Central memory CD8-positive, alpha-beta T cell (primary cell): ENCODE measurements around the gene ASXL2.

ENCODE experiments used
- ATAC-seq: fragments of 150-1000 bp; cut with Tn5 transposase; replicated peaks from 2 replicates; pipeline ENCODE4 v1.10.0; 2022; ENCODE audit warnings: mild to moderate bottlenecking, moderate FRiP score, moderate number of reproducible peaks; ENCODE audit not compliant: poor library complexity, severe bottlenecking; ENCODE audit errors: extremely low read depth
- DNase-seq, 2 donors: peaks; one replicate each; pipeline ENCODE4 v3.0.0; 2021; ENCODE audit warnings: low spot score in 2 of 2
- H3K27ac Mint-ChIP-seq: one replicate; pipeline ENCODE4 v1.8.0; 2022; ENCODE audit warnings: low read depth, mild to moderate bottlenecking, moderate library complexity, mixed read lengths
- H3K27me3 Mint-ChIP-seq: one replicate; pipeline ENCODE4 v1.8.0; 2022; ENCODE audit warnings: mixed read lengths
- H3K36me3 Mint-ChIP-seq: one replicate; pipeline ENCODE4 v1.8.0; 2022; ENCODE audit warnings: mild to moderate bottlenecking, moderate library complexity, mixed read lengths; ENCODE audit not compliant: insufficient read depth
- H3K4me1 Mint-ChIP-seq: one replicate; pipeline ENCODE4 v1.8.0; 2022; ENCODE audit warnings: mixed read lengths
- H3K4me3 Mint-ChIP-seq: one replicate; pipeline ENCODE4 v1.8.0; 2022; ENCODE audit warnings: mild to moderate bottlenecking, moderate library complexity, mixed read lengths
- H3K9me3 Mint-ChIP-seq: one replicate; pipeline ENCODE4 v1.8.0; 2022; ENCODE audit warnings: mixed read lengths

Gene ASXL2

GRCh38 chr2:25806941-25807340 is 71.3 kb downstream of the ASXL2 start:
- Mint-ChIP-seq H3K4me1 (peaks cover 13% of the 10 kb centered on the region), H3K36me3 (peaks cover 22% of the 10 kb centered on the region), H3K27ac (no peak overlapping the region), H3K27me3 (no peaks in the 10 kb centered on the region), H3K4me3 (no peak overlapping the region), H3K9me3 (no peaks in the 10 kb centered on the region)
- DNase-seq (no peak), ATAC-seq (no peak)

GRCh38 chr2:25805987-25806386 is 72.3 kb downstream of the ASXL2 start:
- no peaks in the 10 kb centered on the region for H3K9me3 Mint-ChIP-seq
- DNase-seq (no peak), ATAC-seq (no peak)
- peak overlapping the region; percentile 58 for H3K27ac Mint-ChIP-seq
- peaks cover 22% of the 10 kb centered on the region for H3K36me3 Mint-ChIP-seq
- peaks cover 12% of the 10 kb centered on the region for H3K4me1 Mint-ChIP-seq
- no peaks in the 10 kb centered on the region for H3K27me3 Mint-ChIP-seq
- H3K4me3 Mint-ChIP-seq: no peak overlapping the region

GRCh38 chr2:25804338-25804737 is 73.9 kb downstream of the ASXL2 start:
- Mint-ChIP-seq H3K4me1 (peaks cover 3% of the 10 kb centered on the region), H3K27me3 (no peaks in the 10 kb centered on the region), H3K9me3 (no peaks in the 10 kb centered on the region), H3K27ac (no peak overlapping the region), H3K36me3 (peaks cover 25% of the 10 kb centered on the region), H3K4me3 (no peak overlapping the region)
- DNase-seq (no peak), ATAC-seq (no peak)

- H3K4me1 Mint-ChIP-seq: peaks cover 49% of the 10 kb centered on the region
- no peak overlapping the region for H3K4me3 Mint-ChIP-seq
- peaks cover 21% of the 10 kb centered on the region for H3K36me3 Mint-ChIP-seq
- DNase-seq (no peak), ATAC-seq (no peak)
- no peaks in the 10 kb centered on the region for H3K27me3 Mint-ChIP-seq
- H3K27ac Mint-ChIP-seq: no peak overlapping the region
- no peaks in the 10 kb centered on the region for H3K9me3 Mint-ChIP-seq
Observed at GRCh38 chr2:25799301-25799700, 79.0 kb downstream of the ASXL2 start.

GRCh38 chr2:25797620-25798488 is 80.4 kb downstream of the ASXL2 start:
- no peak for DNase-seq
- Mint-ChIP-seq H3K27ac (peak overlapping the region; percentile 95), H3K4me3 (peak overlapping the region; percentile 10), H3K9me3 (no peaks in the 10 kb centered on the region), H3K36me3 (peaks cover 15% of the 10 kb centered on the region), H3K4me1 (peaks cover 59% of the 10 kb centered on the region), H3K27me3 (no peaks in the 10 kb centered on the region)
- ATAC-seq: no peak

GRCh38 chr2:25794544-25795276 is 83.6 kb downstream of the ASXL2 start:
- Mint-ChIP-seq H3K36me3 (peaks cover 14% of the 10 kb centered on the region), H3K4me1 (peaks cover 80% of the 10 kb centered on the region), H3K9me3 (no peaks in the 10 kb centered on the region), H3K27ac (peak overlapping the region; percentile 95), H3K4me3 (peak overlapping the region; percentile 81), H3K27me3 (no peaks in the 10 kb centered on the region)
- DNase-seq: no peak
- ATAC-seq: peak; percentile 81

GRCh38 chr2:25790074-25790790 is 88.1 kb downstream of the ASXL2 start:
- Mint-ChIP-seq H3K9me3 (no peaks in the 10 kb centered on the region), H3K4me1 (peaks cover 62% of the 10 kb centered on the region), H3K27ac (peak overlapping the region; percentile 55), H3K36me3 (peaks cover 12% of the 10 kb centered on the region), H3K27me3 (no peaks in the 10 kb centered on the region), H3K4me3 (peak overlapping the region; percentile 54)
- DNase-seq (no peak), ATAC-seq (no peak)

GRCh38 chr2:25788457-25788856 is 89.8 kb downstream of the ASXL2 start:
- Mint-ChIP-seq H3K9me3 (no peaks in the 10 kb centered on the region), H3K27ac (peak overlapping the region; percentile 19), H3K36me3 (peaks cover 11% of the 10 kb centered on the region), H3K27me3 (no peaks in the 10 kb centered on the region), H3K4me3 (no peak overlapping the region), H3K4me1 (peaks cover 46% of the 10 kb centered on the region)
- DNase-seq (no peak), ATAC-seq (no peak)

- ATAC-seq (no peak), DNase-seq (no peak)
- H3K27ac Mint-ChIP-seq: no peak overlapping the region
- H3K9me3 Mint-ChIP-seq: no peaks in the 10 kb centered on the region
- peaks cover 42% of the 10 kb centered on the region for H3K4me1 Mint-ChIP-seq
- no peak overlapping the region for H3K4me3 Mint-ChIP-seq
- peaks cover 11% of the 10 kb centered on the region for H3K36me3 Mint-ChIP-seq
- no peaks in the 10 kb centered on the region for H3K27me3 Mint-ChIP-seq
Observed at GRCh38 chr2:25787020-25787419, 91.3 kb downstream of the ASXL2 start.

- DNase-seq (no peak), ATAC-seq (no peak)
- Mint-ChIP-seq H3K27ac (no peak overlapping the region), H3K9me3 (no peaks in the 10 kb centered on the region), H3K27me3 (no peaks in the 10 kb centered on the region), H3K4me1 (peaks cover 20% of the 10 kb centered on the region), H3K36me3 (peaks cover 11% of the 10 kb centered on the region), H3K4me3 (no peak overlapping the region)
Observed at GRCh38 chr2:25784404-25784803, 93.9 kb downstream of the ASXL2 start.

- Mint-ChIP-seq H3K27me3 (no peaks in the 10 kb centered on the region), H3K36me3 (peaks cover 6% of the 10 kb centered on the region), H3K4me3 (no peak overlapping the region), H3K27ac (no peak overlapping the region), H3K9me3 (no peaks in the 10 kb centered on the region), H3K4me1 (peaks cover 6% of the 10 kb centered on the region)
- DNase-seq: no peak
- no peak for ATAC-seq
Observed at GRCh38 chr2:25777077-25777476, 101.2 kb downstream of the ASXL2 start.

GRCh38 chr2:25772078-25772477 is 106.2 kb downstream of the ASXL2 start:
- Mint-ChIP-seq H3K27ac (peak overlapping the region; percentile 41), H3K4me1 (peaks cover 8% of the 10 kb centered on the region), H3K36me3 (peaks cover 29% of the 10 kb centered on the region), H3K4me3 (no peak overlapping the region), H3K27me3 (no peaks in the 10 kb centered on the region), H3K9me3 (no peaks in the 10 kb centered on the region)
- ATAC-seq (no peak), DNase-seq (no peak)
